NCI-H446 (cell line): Measurements from ENCODE around the gene PPIF.

ENCODE experiments used
- DNase-seq, 2 experiments: peaks; one replicate each; lab custom pipeline; 2025; lab: John Stamatoyannopoulos, UW

Gene PPIF

GRCh38 chr10:79347226-79347893 lies at the start of gene PPIF:
PPIF (plus strand) TSS chr10:79347469; CDS start chr10:79347549, 80 bp downstream.
- peak; percentile 61 to 88 for DNase-seq

GRCh38 chr10:79298403-79299244 lies 48.6 kb upstream of the PPIF start:
- peak in 1 of 2 experiments; percentile 5 for DNase-seq

GRCh38 chr10:79299397-79300241 lies 47.6 kb upstream of the PPIF start:
- no peak for DNase-seq

GRCh38 chr10:79300711-79301110 lies 46.6 kb upstream of the PPIF start:
- DNase-seq = no peak

GRCh38 chr10:79301754-79302530 lies 45.3 kb upstream of the PPIF start:
- DNase-seq = no peak

- no peak for DNase-seq
Measured at GRCh38 chr10:79303631-79304478, 43.4 kb upstream of the PPIF start.

GRCh38 chr10:79304479-79305087 lies 42.7 kb upstream of the PPIF start:
- no peak for DNase-seq

GRCh38 chr10:79305515-79305914 lies 41.8 kb upstream of the PPIF start:
- no peak for DNase-seq

- no peak for DNase-seq
Measured at GRCh38 chr10:79305988-79306387, 41.3 kb upstream of the PPIF start.

GRCh38 chr10:79306644-79307220 lies 40.5 kb upstream of the PPIF start:
- no peak for DNase-seq

- no peak for DNase-seq
Measured at GRCh38 chr10:79308016-79308415, 39.3 kb upstream of the PPIF start.

- no peak for DNase-seq
Measured at GRCh38 chr10:79308969-79309665, 38.2 kb upstream of the PPIF start.

- peak in 1 of 2 experiments; percentile 49 for DNase-seq
Measured at GRCh38 chr10:79310200-79310865, 36.9 kb upstream of the PPIF start.

- no peak for DNase-seq
Measured at GRCh38 chr10:79310911-79311573, 36.2 kb upstream of the PPIF start.

GRCh38 chr10:79311581-79312407 lies 35.5 kb upstream of the PPIF start:
- DNase-seq = peak in 1 of 2 experiments; percentile 29

GRCh38 chr10:79312601-79313187 lies 34.6 kb upstream of the PPIF start:
- no peak for DNase-seq

- no peak for DNase-seq
Measured at GRCh38 chr10:79313320-79313719, 33.9 kb upstream of the PPIF start.
